C4-2B (cell line): ENCODE data around the gene TFDP2.
A peak's percentile ranks its signal among the peaks of the same experiment; 100 is the strongest.

Source experiments
- H3K27ac ChIP-seq: fragments of 450-650 bp; 2 replicates; pipeline ENCODE4 v1.5.1; 2017
- CTCF ChIP-seq: fragments of 450-650 bp; conservative IDR thresholded peaks from 2 replicates; pipeline ENCODE4 v1.5.1; 2017; ENCODE audit warnings: mild to moderate bottlenecking
- ZFX ChIP-seq: fragments of 450-650 bp; IDR thresholded peaks from 2 replicates; pipeline ENCODE4 v1.6.1; 2017

TFDP2 gene

GRCh38 chr3:142148792-142149672, at the start of gene TFDP2:
TSS of gene TFDP2 (minus strand) at chr3:142149544. CDS start at chr3:142101749, 47,795 bp downstream.
- peak within 1 kb of the TSS; percentile 69 for H3K27ac ChIP-seq
- peak; percentile 96 for TF ChIP-seq ZFX
- TF ChIP-seq CTCF: no peak

- TF ChIP-seq ZFX (no peak), CTCF (no peak)
- H3K27ac ChIP-seq: no peak overlapping the region
Observed at GRCh38 chr3:142188846-142189245, 39.5 kb upstream of the TFDP2 start.

GRCh38 chr3:142180761-142181362, 31.5 kb upstream of the TFDP2 start:
- no peak overlapping the region for H3K27ac ChIP-seq
- TF ChIP-seq CTCF: peak; percentile 83
- TF ChIP-seq ZFX: no peak

GRCh38 chr3:142175478-142175877, 26.1 kb upstream of the TFDP2 start:
- no peak for TF ChIP-seq ZFX
- TF ChIP-seq CTCF: no peak

GRCh38 chr3:142174559-142174958, 25.2 kb upstream of the TFDP2 start:
- TF ChIP-seq ZFX: no peak
- no peak for TF ChIP-seq CTCF
- no peak overlapping the region for H3K27ac ChIP-seq

More at GRCh38 chr3:142175478-142175877, 26.1 kb upstream of the TFDP2 start:
- H3K27ac ChIP-seq: no peak overlapping the region

- no peak for TF ChIP-seq ZFX
- no peak for TF ChIP-seq CTCF
- H3K27ac ChIP-seq: no peak overlapping the region
Observed at GRCh38 chr3:142168514-142168913, 19.2 kb upstream of the TFDP2 start.

GRCh38 chr3:142165194-142165593, 15.8 kb upstream of the TFDP2 start:
- no peak overlapping the region for H3K27ac ChIP-seq
- TF ChIP-seq ZFX (no peak), CTCF (no peak)
